Measurements from ENCODE around the gene ACBD3.
A peak's percentile ranks its signal among the peaks of the same experiment; 100 is the strongest.

Gene ACBD3

DNA sequence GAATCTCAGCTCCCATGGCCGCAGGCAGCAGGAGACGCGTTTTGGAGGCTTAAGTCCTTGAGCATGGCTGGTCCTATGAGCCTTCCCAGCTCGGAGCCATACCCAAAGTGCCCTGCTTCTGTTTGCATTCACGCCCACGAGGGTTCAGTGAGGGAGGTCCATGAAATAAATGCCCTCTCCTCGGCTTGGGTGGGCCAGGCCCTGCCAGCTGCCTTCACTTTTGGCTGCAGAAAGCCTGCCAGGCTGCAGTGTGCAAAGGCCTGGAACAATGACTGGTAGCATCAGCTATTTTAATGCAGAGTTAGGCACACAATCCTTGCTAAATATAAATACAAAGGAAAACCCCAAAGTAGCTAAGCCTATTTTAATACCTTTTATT lies 74.7 kb downstream of the ACBD3 start:
- DNase-seq (ENCODE audit: low spot score) = no peak

DNA sequence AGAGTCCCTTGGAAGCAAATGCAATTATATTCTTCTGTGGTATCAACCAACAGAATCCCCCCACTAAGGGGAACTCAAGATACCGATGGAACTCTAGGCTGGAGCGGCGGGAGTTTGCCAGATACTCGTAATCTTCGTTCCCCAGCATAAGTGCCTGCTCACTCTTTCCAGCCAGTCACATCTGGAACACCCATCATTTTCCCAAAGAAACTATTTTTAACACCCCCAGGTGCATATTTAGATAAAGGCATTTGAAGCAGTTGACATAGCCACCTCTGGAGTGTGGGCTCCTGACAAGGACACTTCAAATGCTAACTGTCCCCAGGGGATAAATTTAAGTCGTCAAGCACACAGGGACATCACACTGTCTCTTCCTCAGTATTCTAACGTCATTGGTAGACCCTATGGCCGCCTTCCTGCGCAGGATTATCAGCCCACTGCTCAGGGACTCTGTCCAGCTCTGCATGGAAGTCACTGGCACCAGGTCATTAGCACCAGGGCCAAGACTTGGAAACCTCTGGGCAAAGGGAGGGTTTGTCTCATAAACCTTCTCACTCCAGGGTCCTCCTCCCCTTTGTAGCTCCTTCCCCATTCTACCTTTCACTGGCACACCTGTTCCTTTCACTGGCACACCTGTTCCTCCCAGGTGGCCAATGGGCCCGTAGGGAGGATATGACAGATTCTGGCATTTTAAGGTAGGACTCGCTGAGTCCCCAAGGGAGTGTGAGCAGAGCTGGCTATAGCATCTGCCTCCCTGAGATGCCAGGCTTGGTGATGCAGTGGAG lies 75.3 kb downstream of the ACBD3 start:
- no peak for DNase-seq (ENCODE audit: low spot score)

DNA sequence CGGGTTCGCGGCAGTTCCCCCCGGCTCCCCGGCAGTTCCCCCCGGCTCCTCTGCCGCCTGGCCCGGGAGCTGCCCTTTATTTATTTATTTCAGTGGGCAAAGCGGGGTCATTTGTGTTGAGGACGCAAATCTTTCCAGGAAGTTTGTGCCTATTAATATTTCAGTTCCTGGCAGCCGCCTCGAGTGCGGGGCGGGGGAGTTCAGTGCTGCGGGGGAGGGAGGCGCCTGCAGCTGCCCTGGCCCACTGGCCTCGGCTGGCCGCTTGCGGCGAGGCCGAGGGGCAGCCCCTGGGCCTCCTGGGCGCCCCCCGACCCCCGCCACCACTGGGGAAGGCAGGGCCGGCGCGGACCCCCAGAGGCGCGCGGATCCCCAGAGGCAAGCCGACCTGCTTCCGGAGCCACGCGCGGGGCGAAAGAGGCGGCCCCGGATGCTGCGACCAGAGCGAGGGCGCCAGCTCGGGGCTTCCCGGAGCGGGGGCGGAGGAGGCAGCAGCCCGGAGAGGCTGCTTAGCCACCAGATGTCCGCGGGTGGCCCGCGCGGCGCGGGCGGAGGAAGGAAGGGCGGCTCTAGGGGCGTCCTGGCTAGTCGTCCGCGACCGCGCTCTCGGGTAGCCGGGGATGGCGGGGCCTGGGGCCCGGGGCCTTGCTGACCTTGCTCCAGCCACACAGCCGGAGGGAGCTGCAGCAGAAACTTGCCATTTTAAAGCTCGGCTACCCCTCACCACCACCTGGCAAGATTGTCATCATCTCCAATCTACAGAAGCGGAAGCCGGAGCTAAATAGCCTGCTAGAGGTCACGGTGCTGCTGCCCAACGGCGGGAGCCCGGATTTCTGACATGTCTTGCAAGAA lies 76.1 kb downstream of the ACBD3 start:
- peak; percentile 82 for DNase-seq (ENCODE audit: low spot score)

DNA sequence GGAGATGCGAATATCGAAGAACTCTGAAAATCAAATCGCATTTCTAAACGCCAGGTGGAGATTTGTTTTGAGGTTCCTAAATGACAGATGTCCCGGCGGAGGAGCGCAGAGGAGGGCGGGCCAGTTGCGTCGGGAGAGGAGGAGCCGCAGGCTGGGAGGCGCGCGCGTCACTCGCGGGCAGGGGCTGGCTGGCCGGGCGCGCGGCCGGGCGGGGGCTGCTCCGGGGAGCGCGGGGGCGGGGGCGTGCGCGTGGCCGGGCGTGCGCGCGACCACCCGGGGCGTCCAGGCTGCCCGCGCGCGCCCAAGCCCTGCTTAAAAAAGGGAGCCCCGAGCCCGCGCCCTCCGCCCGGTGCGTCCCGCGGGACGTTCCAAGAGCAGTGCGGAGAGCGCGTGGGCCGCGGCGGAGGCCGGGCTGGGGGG lies 76.7 kb downstream of the ACBD3 start:
- peak; percentile 93 for DNase-seq (ENCODE audit: low spot score)

DNA sequence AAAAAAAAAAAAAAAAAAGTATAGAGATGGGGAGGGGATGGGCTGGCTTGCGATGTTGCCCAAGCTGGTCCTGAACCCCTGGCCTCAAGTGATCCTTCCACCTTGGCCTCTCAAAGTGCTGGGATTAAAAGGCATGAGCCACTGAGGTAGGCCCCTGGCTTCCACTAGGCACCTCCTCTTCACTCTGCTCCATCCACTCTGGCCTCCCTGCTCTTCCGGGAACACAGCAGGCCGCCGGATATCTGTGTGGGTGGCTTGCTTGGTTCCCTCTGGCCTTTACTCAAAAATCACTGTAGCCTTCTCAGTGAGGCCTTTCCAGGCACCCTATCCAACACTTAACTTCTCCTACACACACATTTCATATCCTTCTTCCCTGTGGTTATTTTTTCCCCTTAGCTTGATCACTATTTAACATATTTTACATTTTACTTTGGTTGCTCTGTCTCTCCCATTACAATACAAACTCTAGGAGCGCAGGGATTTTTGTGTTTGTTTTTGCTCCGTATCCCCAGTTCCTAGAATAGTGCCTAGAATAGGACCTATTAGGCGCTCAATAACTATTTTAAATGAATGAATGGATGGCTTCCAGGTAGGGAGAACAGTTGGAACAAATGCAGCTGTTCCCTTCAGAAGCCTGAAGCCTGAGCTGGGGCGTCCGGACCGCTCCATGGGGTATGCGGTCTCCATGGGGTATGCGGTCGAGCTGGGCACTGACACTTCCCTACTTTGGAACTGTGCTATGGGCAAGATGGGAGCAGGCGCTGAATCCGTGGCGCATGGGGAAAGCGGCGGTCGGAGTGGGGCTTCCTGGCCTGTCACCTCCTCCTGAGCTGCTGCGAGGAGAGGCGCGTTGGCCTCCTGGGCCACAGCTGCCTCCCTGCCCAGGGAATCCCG lies 77.4 kb downstream of the ACBD3 start:
- no peak for DNase-seq (ENCODE audit: low spot score)

DNA sequence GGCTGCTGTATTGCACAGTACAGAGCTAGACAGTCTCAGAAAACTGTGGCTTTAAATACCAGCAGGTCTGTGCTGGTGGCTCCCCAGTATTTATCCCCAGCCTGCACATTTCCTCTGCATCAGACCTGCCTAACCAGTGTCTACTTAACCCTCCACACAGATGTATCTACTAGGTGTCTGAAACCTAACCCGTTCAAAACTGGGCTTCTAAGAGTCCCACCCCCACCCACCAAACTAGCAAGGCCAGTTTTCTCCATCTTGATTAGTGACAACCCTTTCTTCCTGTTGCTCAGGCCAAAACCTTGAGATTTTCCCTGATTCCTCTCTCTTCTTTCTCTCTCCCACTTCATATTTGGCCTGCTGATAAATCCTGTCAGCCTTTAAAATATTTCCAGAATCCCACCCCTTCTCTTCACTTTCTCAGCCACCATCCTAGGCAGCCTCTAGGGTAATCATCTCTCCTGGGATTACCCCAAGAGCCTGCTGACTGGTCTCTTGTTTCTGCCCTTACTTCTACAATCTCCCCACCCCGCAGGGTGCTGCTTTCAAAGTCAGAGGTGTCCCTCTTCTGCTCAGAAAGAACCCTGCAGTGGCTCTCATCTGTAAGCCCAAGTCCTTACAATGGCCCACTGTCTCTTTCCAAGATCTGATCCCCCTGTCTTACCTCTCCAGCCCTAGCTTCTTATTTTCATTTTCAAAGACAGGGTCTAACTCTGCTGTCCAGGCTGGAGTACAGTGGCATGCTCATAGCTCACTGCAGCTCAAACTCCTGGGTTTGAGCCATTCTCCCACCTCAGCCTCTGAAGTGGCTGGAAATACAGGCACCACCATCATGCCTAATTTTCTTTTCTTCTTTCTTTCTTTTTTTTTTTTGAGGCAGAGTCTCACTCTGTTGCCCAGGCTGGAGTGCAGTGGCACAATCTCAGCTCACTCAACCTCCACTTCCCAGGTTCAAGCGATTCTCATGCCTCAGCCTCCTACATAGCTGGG lies 78.8 kb downstream of the ACBD3 start:
- DNase-seq (ENCODE audit: low spot score) = no peak

DNA sequence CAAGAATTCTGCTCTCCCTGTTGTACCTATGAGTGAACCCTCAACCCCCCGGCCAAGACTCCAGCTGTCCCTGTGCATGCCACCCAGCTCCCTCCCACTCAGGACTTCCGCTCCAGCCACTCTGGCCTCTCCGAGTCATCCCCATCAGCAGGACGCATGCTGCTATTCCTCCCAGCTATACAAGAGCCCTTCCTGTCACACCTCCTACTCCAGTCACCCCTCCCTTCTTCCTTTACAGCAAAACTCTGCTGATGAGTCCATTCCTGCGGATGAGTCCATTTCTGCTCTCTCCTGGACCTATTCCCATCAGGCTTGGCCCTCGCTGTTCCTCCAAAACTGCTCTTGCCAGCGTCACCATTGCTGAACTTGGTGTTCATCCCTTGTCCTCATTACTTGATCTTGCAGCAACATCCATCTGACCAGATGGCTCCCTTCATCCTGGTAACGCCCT lies 81.8 kb downstream of the ACBD3 start:
- no peak for DNase-seq (ENCODE audit: low spot score)

DNA sequence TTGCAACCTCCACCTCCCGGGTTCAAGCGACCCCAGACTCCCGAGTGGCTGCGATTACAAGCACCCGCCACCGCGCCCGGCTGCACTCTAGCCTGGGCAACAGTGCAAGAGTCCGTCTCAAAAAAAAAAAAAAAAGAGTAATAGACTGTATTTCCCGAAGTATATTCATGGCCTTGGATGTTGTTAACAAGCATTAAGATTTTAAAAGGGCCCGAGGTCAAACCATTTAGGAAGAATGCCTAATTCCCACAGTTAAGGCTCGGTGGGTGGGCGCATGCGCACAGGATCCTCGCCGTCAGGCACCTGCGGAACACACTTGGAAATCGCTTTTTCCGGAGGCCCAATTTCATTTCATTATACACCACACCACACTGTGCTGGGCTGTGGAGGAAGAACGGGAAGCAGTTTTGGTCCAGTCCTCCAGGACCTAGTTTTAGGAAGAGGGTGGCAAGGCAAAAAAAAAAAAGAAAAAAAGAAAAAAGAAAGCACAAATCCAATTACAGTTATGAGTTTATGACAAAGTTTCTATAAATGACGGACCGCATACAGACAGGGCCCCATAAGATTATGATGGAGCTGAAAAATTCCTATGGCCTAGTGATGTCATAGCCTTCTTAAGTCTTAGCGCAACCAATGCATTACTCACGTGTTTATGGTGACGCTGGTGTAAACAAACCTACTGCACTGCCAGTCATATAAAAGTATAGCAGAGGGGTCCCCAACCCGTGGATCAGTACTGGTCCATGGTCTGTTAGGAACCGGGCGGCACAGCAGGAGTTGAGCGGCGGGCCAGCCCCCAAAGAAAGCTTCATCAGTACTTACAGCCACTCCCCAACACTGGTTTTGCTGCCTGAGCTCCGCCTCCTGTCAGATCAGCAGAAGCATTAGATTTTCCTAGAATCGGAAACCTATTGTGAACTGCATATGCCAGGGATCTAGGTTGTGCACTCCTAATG lies 85.8 kb downstream of the ACBD3 start:
- peak; percentile 71 for DNase-seq (ENCODE audit: low spot score)

DNA sequence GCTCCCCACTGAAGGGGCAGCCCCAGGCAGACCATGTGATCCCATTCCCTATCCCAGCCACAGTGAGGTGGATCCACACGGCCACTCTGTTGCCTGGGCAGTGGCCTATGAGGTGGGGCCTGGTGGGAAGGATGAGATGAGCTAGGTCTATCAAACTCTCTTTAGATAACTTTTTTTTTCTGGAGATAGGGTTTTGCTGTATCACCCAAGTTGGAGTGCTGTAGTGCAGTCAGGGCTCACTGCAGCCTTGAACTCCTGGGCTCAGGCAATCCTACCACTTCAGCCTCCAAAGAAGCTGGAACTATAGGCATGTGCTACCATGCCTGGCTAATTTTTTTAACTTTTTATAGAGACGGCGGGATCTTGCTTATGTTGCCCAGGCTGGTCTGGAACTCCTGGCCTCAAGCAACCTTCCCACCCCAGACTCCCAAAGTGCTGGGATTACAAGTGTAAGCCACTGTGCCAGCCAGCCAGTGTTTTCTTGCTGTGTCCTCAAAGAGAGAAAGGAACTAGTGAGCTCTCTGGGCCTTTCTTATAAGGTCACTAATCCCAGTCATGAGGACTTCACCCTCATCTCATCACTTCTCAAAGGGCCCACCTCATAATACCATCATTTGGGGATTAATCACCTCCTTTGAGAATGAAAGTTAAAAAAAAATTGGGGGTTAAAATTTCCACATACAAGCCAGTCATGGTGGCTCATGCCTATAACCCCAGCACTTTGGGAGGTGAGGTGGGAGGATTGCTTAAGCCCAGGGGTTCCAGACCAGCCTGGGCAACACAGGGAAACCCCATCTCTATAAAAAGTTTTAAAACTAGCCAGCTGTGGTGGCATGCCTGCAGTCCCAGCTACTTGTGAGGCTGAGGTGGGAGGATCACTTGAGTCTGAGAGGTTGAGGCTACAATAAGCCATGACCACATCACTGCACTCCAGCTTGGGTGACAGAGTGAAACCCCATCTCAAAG lies 87.4 kb downstream of the ACBD3 start:
- no peak for DNase-seq (ENCODE audit: low spot score)

DNA sequence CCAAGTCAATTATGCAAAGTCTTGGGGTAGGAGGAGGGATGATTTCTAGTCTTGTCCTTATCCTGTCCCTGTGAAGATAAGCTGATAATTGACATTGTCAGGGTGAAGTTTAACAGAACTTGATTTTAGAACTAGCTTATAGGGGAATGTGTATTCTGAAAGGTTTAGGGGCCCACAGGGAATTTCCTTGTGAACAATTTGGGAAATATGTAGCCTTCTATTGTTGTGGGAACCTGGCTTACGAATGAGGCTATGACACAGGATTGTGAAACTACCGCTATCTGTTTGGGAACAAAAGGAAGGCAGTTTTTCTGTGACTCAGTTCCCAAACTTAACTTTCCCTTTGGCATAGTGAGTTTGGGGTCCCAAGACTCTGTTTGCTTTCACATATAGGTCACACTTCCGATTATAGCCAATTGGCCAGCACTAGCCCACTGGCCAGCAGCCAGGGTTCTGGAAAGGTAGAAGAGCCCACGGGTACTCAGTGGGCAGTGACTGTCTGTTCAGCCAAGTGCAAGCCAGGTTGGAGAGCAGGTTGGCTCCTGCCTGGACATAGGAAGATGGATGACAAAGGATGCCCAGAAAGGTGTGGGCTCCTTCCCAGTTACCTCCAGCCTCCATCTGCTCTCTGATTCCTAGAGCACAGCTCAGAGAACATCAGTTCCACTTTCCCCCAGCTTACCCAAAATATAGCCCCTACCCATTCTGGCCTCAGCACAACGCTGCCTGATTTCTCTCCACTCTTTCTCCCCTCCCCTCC lies 88.5 kb downstream of the ACBD3 start:
- DNase-seq (ENCODE audit: low spot score) = no peak

DNA sequence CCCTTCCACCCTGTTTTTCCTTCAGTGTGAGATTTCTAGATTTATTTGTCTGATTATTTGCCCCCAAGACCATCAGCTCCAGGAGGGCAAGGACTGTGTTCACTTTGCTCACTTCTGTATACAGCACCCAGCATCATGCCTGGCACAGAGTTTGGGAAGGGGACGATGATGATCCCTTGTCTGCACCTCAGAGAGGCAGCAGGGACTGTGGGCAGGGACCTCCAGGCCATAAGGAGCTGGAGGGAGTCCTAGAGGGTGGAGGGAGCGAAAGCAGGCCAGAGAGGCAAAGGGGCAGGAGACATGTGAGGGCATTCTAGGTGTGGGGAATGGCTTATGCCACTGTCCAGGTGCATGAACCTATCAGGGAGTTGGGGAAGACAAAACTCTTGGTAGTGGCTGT lies 91.3 kb downstream of the ACBD3 start:
- no peak for DNase-seq (ENCODE audit: low spot score)
